H9 (cell line): ENCODE measurements around the gene IMPDH1. TPM values are rescaled to one million over a fixed set of nuclear protein-coding genes. Genes with fewer than 3 reads are reported as not detected.

Source experiments
- DNase-seq: peaks from one replicate; pipeline ENCODE4 v3.0.0-alpha.2; 2017
- H2AFZ ChIP-seq: one replicate; pipeline ENCODE4 v1.6.1; 2013; ENCODE audit warnings: mild to moderate bottlenecking, low read length, control low read depth, moderate library complexity
- H2AK5ac ChIP-seq: 2 replicates; pipeline ENCODE4 v1.6.1; 2013; ENCODE audit warnings: low read length, control low read depth, mixed read lengths; ENCODE audit not compliant: insufficient read length
- H2BK120ac ChIP-seq: one replicate; pipeline ENCODE4 v1.6.1; 2013; ENCODE audit warnings: low read depth, mild to moderate bottlenecking, low read length, control low read depth, inconsistent platforms; ENCODE audit not compliant: poor library complexity, severe bottlenecking
- H2BK12ac ChIP-seq: 2 replicates; pipeline ENCODE4 v1.6.1; 2013; ENCODE audit warnings: low read length, control low read depth, mixed read lengths, low read depth; ENCODE audit not compliant: insufficient read length
- H2BK15ac ChIP-seq: 2 replicates; pipeline ENCODE4 v1.6.1; 2013; ENCODE audit warnings: low read depth, low read length, control low read depth
- H2BK20ac ChIP-seq: one replicate; pipeline ENCODE4 v1.6.1; 2013; ENCODE audit warnings: low read depth, mild to moderate bottlenecking, low read length, control low read depth, inconsistent platforms; ENCODE audit not compliant: poor library complexity, severe bottlenecking
- H2BK5ac ChIP-seq: 2 replicates; pipeline ENCODE4 v1.6.1; 2013; ENCODE audit warnings: low read length, control low read depth, mixed read lengths; ENCODE audit not compliant: insufficient read length
- H3K14ac ChIP-seq: 2 replicates; pipeline ENCODE4 v1.6.1; 2013; ENCODE audit warnings: low read length, control low read depth; ENCODE audit not compliant: insufficient read depth
- H3K18ac ChIP-seq: 2 replicates; pipeline ENCODE4 v1.6.1; 2013; ENCODE audit warnings: low read depth, mild to moderate bottlenecking, mixed read lengths, low read length, control low read depth; ENCODE audit not compliant: insufficient read length
- H3K23ac ChIP-seq: 2 replicates; pipeline ENCODE4 v1.6.1; 2013; ENCODE audit warnings: low read length, control low read depth, mixed read lengths, low read depth; ENCODE audit not compliant: insufficient read length
- H3K23me2 ChIP-seq: 2 replicates; pipeline ENCODE4 v1.6.1; 2013; ENCODE audit warnings: low read depth, mild to moderate bottlenecking, mixed read lengths, low read length, control low read depth; ENCODE audit not compliant: insufficient read length, poor library complexity, severe bottlenecking
- H3K27ac ChIP-seq: 2 replicates; pipeline ENCODE4 v1.5.1; 2013; ENCODE audit warnings: low read length, control low read depth, mixed read lengths, low read depth; ENCODE audit not compliant: insufficient read length
- H3K27me3 ChIP-seq: 2 replicates; pipeline ENCODE4 v1.6.1; 2013; ENCODE audit warnings: low read length, control low read depth, inconsistent platforms; ENCODE audit not compliant: insufficient read depth
- H3K4ac ChIP-seq: 2 replicates; pipeline ENCODE4 v1.6.1; 2013; ENCODE audit warnings: low read depth, mild to moderate bottlenecking, control low read depth, inconsistent platforms, low read length, moderate library complexity
- H3K4me1 ChIP-seq: 2 replicates; pipeline ENCODE4 v1.6.1; 2013; ENCODE audit warnings: low read length, control low read depth, inconsistent platforms; ENCODE audit not compliant: insufficient read depth
- H3K4me2 ChIP-seq: 2 replicates; pipeline ENCODE4 v1.6.1; 2013; ENCODE audit warnings: low read length, control low read depth, mixed read lengths; ENCODE audit not compliant: insufficient read length, insufficient read depth
- H3K56ac ChIP-seq: 2 replicates; pipeline ENCODE4 v1.6.1; 2013; ENCODE audit warnings: low read depth, mild to moderate bottlenecking, mixed read lengths, low read length, control low read depth; ENCODE audit not compliant: insufficient read length
- H3K79me1 ChIP-seq: 2 replicates; pipeline ENCODE4 v1.6.1; 2013; ENCODE audit warnings: low read depth, mild to moderate bottlenecking, moderate library complexity, low read length, control low read depth, inconsistent platforms; ENCODE audit not compliant: insufficient read depth, poor library complexity, severe bottlenecking
- H3K79me2 ChIP-seq: 2 replicates; pipeline ENCODE4 v1.6.1; 2013; ENCODE audit warnings: low read length, control low read depth, inconsistent platforms; ENCODE audit not compliant: insufficient read depth
- H3K9ac ChIP-seq: 2 replicates; pipeline ENCODE4 v1.6.1; 2013; ENCODE audit warnings: low read length, control low read depth, mixed read lengths; ENCODE audit not compliant: insufficient read length; ENCODE audit errors: extremely low read depth
- H3K9me3 ChIP-seq: one replicate; pipeline ENCODE4 v1.6.1; 2013; ENCODE audit warnings: low read depth, low read length, inconsistent platforms; ENCODE audit not compliant: control insufficient read depth
- H3T11ph ChIP-seq: one replicate; pipeline ENCODE4 v1.6.1; 2013; ENCODE audit warnings: mild to moderate bottlenecking, low read length, control low read depth, inconsistent platforms
- H4K20me1 ChIP-seq: one replicate; pipeline ENCODE4 v1.6.1; 2013; ENCODE audit not compliant: control insufficient read depth, insufficient read length, insufficient read depth
- H4K5ac ChIP-seq: 2 replicates; pipeline ENCODE4 v1.6.1; 2013; ENCODE audit warnings: low read depth, mild to moderate bottlenecking, mixed read lengths, low read length, control low read depth; ENCODE audit not compliant: insufficient read length
- H4K8ac ChIP-seq: replicated peaks from 2 replicates; pipeline ENCODE4 v1.6.1; 2013; ENCODE audit warnings: low read length, control low read depth, mixed read lengths, low read depth; ENCODE audit not compliant: insufficient read length
- H4K91ac ChIP-seq: 2 replicates; pipeline ENCODE4 v1.6.1; 2013; ENCODE audit warnings: low read depth, mild to moderate bottlenecking, moderate library complexity, mixed read lengths, low read length, control low read depth; ENCODE audit not compliant: insufficient read length
- H3K27ac Mint-ChIP-seq, 3 experiments: 2 replicates in 2 of 3; 3 replicates in 1 of 3; pipeline ENCODE4 v1.8.0; 2020 to 2021; ENCODE audit warnings: mixed read lengths in 3 of 3, mild to moderate bottlenecking in 1 of 3, moderate library complexity in 1 of 3
- H3K27me3 Mint-ChIP-seq: 2 replicates; pipeline ENCODE4 v1.8.0; 2021; ENCODE audit warnings: low read depth, mild to moderate bottlenecking, moderate library complexity, mixed read lengths
- H3K36me3 Mint-ChIP-seq, 3 experiments: 2 replicates in 2 of 3; 3 replicates in 1 of 3; pipeline ENCODE4 v1.8.0; 2020 to 2021; ENCODE audit warnings: low read depth in 3 of 3, mixed read lengths in 3 of 3; ENCODE audit not compliant: insufficient read depth in 1 of 3
- H3K4me1 Mint-ChIP-seq, 2 experiments: 2 replicates each; pipeline ENCODE4 v1.8.0; 2020; ENCODE audit warnings: mixed read lengths in 2 of 2
- H3K4me3 Mint-ChIP-seq, 2 experiments: 2 replicates in 1 of 2; 3 replicates in 1 of 2; pipeline ENCODE4 v1.8.0; 2020 to 2021; ENCODE audit warnings: mild to moderate bottlenecking in 2 of 2, mixed read lengths in 2 of 2, moderate library complexity in 1 of 2
- H3K9me3 Mint-ChIP-seq, 2 experiments: 2 replicates in 1 of 2; 3 replicates in 1 of 2; pipeline ENCODE4 v1.8.0; 2020; ENCODE audit warnings: mild to moderate bottlenecking in 2 of 2, mixed read lengths in 2 of 2, moderate library complexity in 1 of 2
- CTCF ChIP-seq: fragments of 200-600 bp; sonication (generic); conservative IDR thresholded peaks from 3 replicates; pipeline ENCODE4 v1.8.0; 2021; ENCODE audit warnings: antibody characterized with exemption, mild to moderate bottlenecking
- WGBS: extraction: QIAGEN DNeasy Blood & Tissue Kit; methylation state at CpG from one replicate; pipeline ENCODE4 v1.1.7; 2013; ENCODE audit warnings: missing lambda C conversion rate, low lambda C conversion rate, mixed read lengths; ENCODE audit not compliant: insufficient read length; ENCODE audit errors: extremely low coverage; 5-methylcytosine and 5-hydroxymethylcytosine counted together
- total RNA-seq: library from RNA; stranded (reverse); gene quantifications from 2 replicates; pipeline ENCODE4 v1.2.1, GENCODE V29; 2021

The IMPDH1 gene
- total RNA-seq, 1 experiment from 2014 or later = 35.2 TPM

GRCh38 chr7:128430207-128430606 is 20.4 kb upstream of the IMPDH1 start:
- H2BK15ac ChIP-seq = no peak overlapping the region
- no peaks in the 10 kb centered on the region for H3K23me2 ChIP-seq
- H3K9me3 Mint-ChIP-seq = no peaks in the 10 kb centered on the region; a peak in 1 of 5 replicates
- no CpG with 5 or more reads among the region's 3 CpGs for WGBS
- no peak overlapping the region for H3K4me3 Mint-ChIP-seq
- peaks cover 16 to 18% of the 10 kb centered on the region in 2 experiments for H3K4me1 Mint-ChIP-seq
- H2BK120ac ChIP-seq = no peak overlapping the region
- no peak overlapping the region for H3T11ph ChIP-seq
- no peaks in the 10 kb centered on the region for H3K36me3 Mint-ChIP-seq
- H3K9me3 ChIP-seq = no peaks in the 10 kb centered on the region
- H3K14ac ChIP-seq = no peak overlapping the region
- no peak; the same call in 2 of the 3 replicates for TF ChIP-seq CTCF
- no peaks in the 10 kb centered on the region for H3K79me1 ChIP-seq
- H4K91ac ChIP-seq = no peak overlapping the region
- H3K4me1 ChIP-seq = no peaks in the 10 kb centered on the region
- no peak overlapping the region for H3K23ac ChIP-seq
- H3K27ac Mint-ChIP-seq = no peak overlapping the region
- no peak overlapping the region for H3K4me2 ChIP-seq
- no peak overlapping the region for H3K18ac ChIP-seq
- no peak for DNase-seq
- H2AFZ ChIP-seq = no peak overlapping the region
- no peak overlapping the region for H2BK20ac ChIP-seq
- no peak overlapping the region for H3K27ac ChIP-seq
- H3K4ac ChIP-seq = no peak overlapping the region
- no peaks in the 10 kb centered on the region for H3K79me2 ChIP-seq
- no peak overlapping the region for H3K56ac ChIP-seq
- no peak overlapping the region for H2AK5ac ChIP-seq
- no peaks in the 10 kb centered on the region for H4K20me1 ChIP-seq
- H2BK5ac ChIP-seq = no peak overlapping the region
- H4K5ac ChIP-seq = no peak overlapping the region
- peaks cover 10% of the 10 kb centered on the region for H3K27me3 Mint-ChIP-seq
- no peak overlapping the region for H2BK12ac ChIP-seq
- no peaks in the 10 kb centered on the region for H3K27me3 ChIP-seq
- no peak overlapping the region for H3K9ac ChIP-seq
- H4K8ac ChIP-seq = no peak overlapping the region
